SK-N-MC (cell line): ENCODE measurements around the gene ANTXR2.
A peak's percentile ranks its signal among the peaks of the same experiment; 100 is the strongest.

Experiments used
- DNase-seq: peaks from one replicate; pipeline ENCODE4 v3.0.0-alpha.2; 2011; ENCODE audit warnings: low read depth, low spot score
- H3K27ac ChIP-seq: fragments of 200-600 bp; sonication (generic); 2 replicates; pipeline ENCODE4 v1.5.1; 2016; ENCODE audit warnings: mixed run types
- H3K36me3 ChIP-seq: fragments of 200-600 bp; sonication (generic); 2 replicates; pipeline ENCODE4 v1.6.1; 2017; ENCODE audit warnings: antibody characterized with exemption, low read length, mixed read lengths; ENCODE audit not compliant: insufficient read depth
- H3K4me3 ChIP-seq: fragments of 200-600 bp; sonication (generic); 2 replicates; pipeline ENCODE4 v1.5.1; 2016
- H3K9ac ChIP-seq: fragments of 200-600 bp; sonication (generic); 2 replicates; pipeline ENCODE4 v1.8.0; 2017; ENCODE audit warnings: mixed run types, mixed read lengths; ENCODE audit not compliant: insufficient read length
- H3K9me3 ChIP-seq: fragments of 200-600 bp; sonication (generic); 2 replicates; pipeline ENCODE4 v1.6.1; 2017; ENCODE audit warnings: low read depth, mild to moderate bottlenecking, antibody characterized with exemption, low read length, moderate library complexity, mixed read lengths
- EZH2 ChIP-seq: fragments of 200-600 bp; sonication (generic); IDR thresholded peaks from one replicate; pipeline ENCODE4 v1.6.1; 2017; ENCODE audit warnings: antibody characterized with exemption
- FOXP2 ChIP-seq: optimal IDR thresholded peaks from 2 replicates; pipeline ENCODE3; 2011; ENCODE audit warnings: mild to moderate bottlenecking, moderate library complexity; ENCODE audit not compliant: insufficient read depth; ENCODE audit errors: extremely low read length, control extremely low read depth
- POLR2AphosphoS5 ChIP-seq: IDR thresholded peaks from 2 replicates; pipeline ENCODE4 v1.6.1; 2012; ENCODE audit warnings: mild to moderate bottlenecking, low read depth, low read length, borderline replicate concordance

ANTXR2 gene

DNA sequence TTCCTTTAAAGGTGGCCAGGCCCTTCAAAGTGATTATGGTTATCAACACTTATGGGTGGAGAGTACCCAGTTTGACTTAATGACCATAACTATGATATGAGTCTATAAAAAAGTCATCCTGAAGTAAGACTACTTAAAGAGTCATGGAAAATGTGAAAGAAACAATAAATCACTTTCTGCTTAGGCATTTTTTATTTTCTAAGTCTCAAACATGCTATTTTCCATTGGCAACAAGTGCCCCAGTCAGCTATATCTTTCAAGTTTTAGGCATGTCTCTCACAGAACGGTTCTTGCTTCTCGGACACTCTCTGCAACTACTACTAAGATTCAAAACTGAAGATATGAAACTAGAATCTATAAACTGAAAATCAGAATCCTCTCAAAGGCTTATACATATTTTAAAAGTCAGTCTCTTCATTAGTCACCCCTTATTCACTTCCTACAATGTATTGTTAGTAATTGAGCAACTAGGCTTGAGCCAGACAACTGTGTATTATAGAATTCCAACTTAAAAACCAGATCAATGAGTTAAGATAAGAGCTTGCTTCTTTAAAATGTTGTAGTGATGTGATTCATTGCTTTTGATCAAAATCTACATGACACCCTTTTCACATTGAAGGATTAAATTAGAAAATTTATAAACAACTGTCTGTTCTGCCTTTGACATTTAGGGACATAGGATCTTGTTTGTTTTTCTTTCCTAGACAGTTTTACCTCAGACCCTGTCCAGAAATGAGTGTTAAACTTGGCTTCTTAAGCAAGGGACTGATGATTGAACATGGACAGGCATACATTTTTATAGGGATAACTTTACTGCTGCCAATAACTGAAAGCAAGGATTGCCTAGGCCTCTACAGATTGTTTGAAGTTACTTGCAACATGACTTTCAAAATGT is 2.9 kb downstream of the ANTXR2 start:
- no peak; the same call in 1 of the 2 replicates for TF ChIP-seq POLR2AphosphoS5
- no peak for TF ChIP-seq FOXP2
- TF ChIP-seq EZH2, result no peak
- no peak overlapping the region for H3K27ac ChIP-seq
- no peaks in the 10 kb centered on the region for H3K36me3 ChIP-seq
- no peaks in the 10 kb centered on the region for H3K9me3 ChIP-seq
- H3K4me3 ChIP-seq, result no peak overlapping the region
- H3K9ac ChIP-seq, result no peak overlapping the region
- DNase-seq, result no peak

GRCh38 chr4:80069108-80069836 is 3.8 kb downstream of the ANTXR2 start:
- Histone ChIP-seq H3K4me3 (no peak overlapping the region), H3K36me3 (no peaks in the 10 kb centered on the region), H3K27ac (no peak overlapping the region)

GRCh38 chr4:80065601-80066000 is 7.4 kb downstream of the ANTXR2 start:
- DNase-seq, result no peak
- Histone ChIP-seq H3K9me3 (no peaks in the 10 kb centered on the region), H3K4me3 (no peak overlapping the region), H3K36me3 (no peaks in the 10 kb centered on the region), H3K27ac (no peak overlapping the region), H3K9ac (no peak overlapping the region)
- TF ChIP-seq POLR2AphosphoS5, result no peak
- TF ChIP-seq FOXP2, result no peak
- TF ChIP-seq EZH2, result no peak

More at GRCh38 chr4:80069108-80069836, 3.8 kb downstream of the ANTXR2 start:
- DNase-seq, result no peak
- TF ChIP-seq EZH2 (no peak), POLR2AphosphoS5 (no peak), FOXP2 (no peak)
- no peaks in the 10 kb centered on the region for H3K9me3 ChIP-seq
- H3K9ac ChIP-seq, result no peak overlapping the region

GRCh38 chr4:80062527-80062926 is 10.5 kb downstream of the ANTXR2 start:
- H3K27ac ChIP-seq, result no peak overlapping the region
- no peaks in the 10 kb centered on the region for H3K36me3 ChIP-seq
- no peak overlapping the region for H3K9ac ChIP-seq
- H3K4me3 ChIP-seq, result no peak overlapping the region
- no peak for DNase-seq
- TF ChIP-seq FOXP2 (no peak), EZH2 (no peak), POLR2AphosphoS5 (no peak)
- H3K9me3 ChIP-seq, result no peaks in the 10 kb centered on the region

GRCh38 chr4:80060804-80061203 is 12.2 kb downstream of the ANTXR2 start:
- no peak overlapping the region for H3K4me3 ChIP-seq
- TF ChIP-seq POLR2AphosphoS5, result no peak
- no peak for TF ChIP-seq EZH2
- TF ChIP-seq FOXP2, result no peak
- no peak for DNase-seq
- H3K9ac ChIP-seq, result no peak overlapping the region
- no peak overlapping the region for H3K27ac ChIP-seq
- H3K9me3 ChIP-seq, result no peaks in the 10 kb centered on the region
- H3K36me3 ChIP-seq, result no peaks in the 10 kb centered on the region

DNA sequence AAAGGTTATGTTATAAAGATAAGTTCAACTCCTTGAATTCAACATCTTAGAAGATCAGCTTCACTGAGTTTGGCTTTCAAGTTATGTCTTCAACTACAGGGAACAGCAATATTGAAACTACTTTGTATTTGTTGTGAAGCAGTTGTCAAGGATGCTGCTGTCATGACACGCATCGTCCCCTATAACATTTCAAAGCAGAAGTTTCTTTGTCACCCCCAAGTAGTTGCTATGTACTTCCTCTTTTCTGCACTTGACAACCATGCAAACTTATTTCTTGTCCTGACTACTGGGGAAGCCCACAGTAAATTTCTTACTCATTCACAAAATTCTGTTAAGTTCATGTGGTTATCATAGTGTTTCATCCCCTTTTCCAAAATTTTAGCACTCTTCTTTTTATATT is 14.3 kb downstream of the ANTXR2 start:
- Histone ChIP-seq H3K27ac (no peak overlapping the region), H3K9me3 (no peaks in the 10 kb centered on the region), H3K4me3 (no peak overlapping the region), H3K9ac (no peak overlapping the region), H3K36me3 (no peaks in the 10 kb centered on the region)
- no peak for DNase-seq
- TF ChIP-seq EZH2 (no peak), FOXP2 (no peak), POLR2AphosphoS5 (no peak)

DNA sequence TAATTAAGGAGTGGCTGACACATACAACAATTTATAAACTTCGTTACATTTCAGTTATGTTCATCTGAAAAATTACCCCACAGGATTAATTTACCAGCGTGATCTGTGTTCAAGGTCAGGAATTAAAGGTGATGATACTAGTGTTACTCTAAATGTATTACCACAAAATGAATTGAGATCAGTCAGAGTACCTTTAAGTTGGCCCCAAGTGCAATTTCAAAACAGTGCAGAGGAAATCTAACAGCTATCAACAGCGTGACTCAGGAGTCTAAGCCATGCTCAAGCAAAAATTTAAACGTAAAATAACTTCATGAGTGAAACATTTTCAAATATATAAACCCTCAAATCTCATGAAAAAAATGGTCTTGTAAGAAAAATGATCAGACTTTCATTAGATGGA is 18.7 kb downstream of the ANTXR2 start:
- Histone ChIP-seq H3K36me3 (peaks cover 20% of the 10 kb centered on the region), H3K27ac (peak overlapping the region; percentile 90), H3K9ac (peak overlapping the region; percentile 57), H3K9me3 (no peaks in the 10 kb centered on the region), H3K4me3 (peak overlapping the region; percentile 54)
- no peak for DNase-seq
- TF ChIP-seq FOXP2 (no peak), EZH2 (no peak), POLR2AphosphoS5 (no peak)

GRCh38 chr4:80053140-80053910 is 19.7 kb downstream of the ANTXR2 start:
- H3K36me3 ChIP-seq, result peaks cover 20% of the 10 kb centered on the region
- peak overlapping the region; percentile 54 for H3K4me3 ChIP-seq
- peak overlapping the region; percentile 57 for H3K9ac ChIP-seq
- TF ChIP-seq POLR2AphosphoS5 (no peak), EZH2 (no peak), FOXP2 (no peak)
- DNase-seq, result no peak
- no peaks in the 10 kb centered on the region for H3K9me3 ChIP-seq
- H3K27ac ChIP-seq, result peak overlapping the region; percentile 90
